GM18870 (cell line): ENCODE results near the gene AGBL4.

Experiments used
- ATAC-seq: cut with Tn5 transposase; IDR thresholded peaks from one replicate; pipeline ENCODE4 v1.9.1; 2021; ENCODE audit warnings: moderate library complexity; ENCODE audit not compliant: unreplicated experiment

The AGBL4 gene

GRCh38 chr1:48916130-48917069 lies 1107.4 kb downstream of the AGBL4 start:
- no peak for ATAC-seq

- ATAC-seq, result no peak
Measured at GRCh38 chr1:48908606-48909005, 1115.1 kb downstream of the AGBL4 start.

GRCh38 chr1:48906729-48907128 lies 1117.0 kb downstream of the AGBL4 start:
- ATAC-seq, result no peak

GRCh38 chr1:48906164-48906563 lies 1117.6 kb downstream of the AGBL4 start:
- ATAC-seq, result no peak

- no peak for ATAC-seq
Measured at GRCh38 chr1:48903291-48903690, 1120.5 kb downstream of the AGBL4 start.

GRCh38 chr1:48898894-48899293 lies 1124.9 kb downstream of the AGBL4 start:
- ATAC-seq, result no peak

- no peak for ATAC-seq
Measured at GRCh38 chr1:48889615-48890014, 1134.1 kb downstream of the AGBL4 start.

GRCh38 chr1:48889082-48889481 lies 1134.7 kb downstream of the AGBL4 start:
- ATAC-seq, result no peak

- ATAC-seq, result no peak
Measured at GRCh38 chr1:48887796-48888195, 1136.0 kb downstream of the AGBL4 start.

GRCh38 chr1:48882020-48882419 lies 1141.7 kb downstream of the AGBL4 start:
- no peak for ATAC-seq

- ATAC-seq, result no peak
Measured at GRCh38 chr1:48878191-48878940, 1145.4 kb downstream of the AGBL4 start.

GRCh38 chr1:48876330-48876785 lies 1147.4 kb downstream of the AGBL4 start:
- ATAC-seq, result no peak

GRCh38 chr1:48875552-48876329 lies 1148.0 kb downstream of the AGBL4 start:
- ATAC-seq, result no peak

GRCh38 chr1:48873944-48874343 lies 1149.8 kb downstream of the AGBL4 start:
- ATAC-seq, result no peak

GRCh38 chr1:48870596-48870995 lies 1153.2 kb downstream of the AGBL4 start:
- peak; percentile 51 for ATAC-seq

GRCh38 chr1:48869116-48869893 lies 1154.4 kb downstream of the AGBL4 start:
- no peak for ATAC-seq

- ATAC-seq, result no peak
Measured at GRCh38 chr1:48864913-48865312, 1158.8 kb downstream of the AGBL4 start.

- ATAC-seq, result no peak
Measured at GRCh38 chr1:48859456-48859855, 1164.3 kb downstream of the AGBL4 start.

GRCh38 chr1:48858200-48858920 lies 1165.4 kb downstream of the AGBL4 start:
- ATAC-seq, result no peak

GRCh38 chr1:48853006-48853405 lies 1170.7 kb downstream of the AGBL4 start:
- no peak for ATAC-seq
